Uterus (tissue), 4 donors: ENCODE measurements around the gene AASS. TPM values are rescaled to one million over a fixed set of nuclear protein-coding genes. Genes with fewer than 3 reads are reported as not detected.

Source experiments
- DNase-seq, 2 donors: peaks; one replicate each; pipeline ENCODE4 v3.0.0-alpha.2; 2019 to 2020
- H3K27ac ChIP-seq, 2 donors: fragments of 200-600 bp; sonication (generic); 1 replicate in 1 of 2; 2 replicates in 1 of 2; pipeline ENCODE4 v1.5.1; 2016 to 2018
- H3K27me3 ChIP-seq, 2 donors: fragments of 200-600 bp; sonication (generic); one replicate each; pipeline ENCODE4 v1.5.1; 2018 to 2019; ENCODE audit warnings: control low read depth in 1 of 2
- H3K36me3 ChIP-seq, 2 donors: fragments of 200-600 bp; sonication (generic); one replicate each; pipeline ENCODE4 v1.5.1; 2019; ENCODE audit warnings: control low read depth in 1 of 2
- H3K4me1 ChIP-seq, 2 donors: fragments of 200-600 bp; sonication (generic); one replicate each; pipeline ENCODE4 v1.5.1; 2018 to 2019; ENCODE audit warnings: control low read depth in 1 of 2
- H3K4me3 ChIP-seq, 2 donors: fragments of 200-600 bp; sonication (generic); 1 replicate in 1 of 2; 2 replicates in 1 of 2; pipeline ENCODE4 v1.5.1; 2018 to 2019; ENCODE audit warnings: mild to moderate bottlenecking in 1 of 2
- H3K9me3 ChIP-seq, 2 donors: fragments of 200-600 bp; sonication (generic); one replicate each; pipeline ENCODE4 v1.5.1; 2019; ENCODE audit warnings: control low read depth in 1 of 2
- CTCF ChIP-seq, 4 experiments: fragments of 200-600 bp in 2 of 4; fragments of 450-650 bp in 2 of 4; sonication (generic) in 2 of 4; IDR thresholded peaks; one replicate each; pipeline ENCODE4 v1.5.1; 2016 to 2019; ENCODE audit warnings: antibody characterized with exemption in 4 of 4, mild to moderate bottlenecking in 2 of 4, moderate library complexity in 1 of 4
- POLR2A ChIP-seq, 2 donors: fragments of 450-650 bp; IDR thresholded peaks; one replicate each; pipeline ENCODE4 v1.6.1; 2016; ENCODE audit warnings: antibody characterized with exemption in 2 of 2, mild to moderate bottlenecking in 1 of 2, moderate library complexity in 1 of 2
- intact Hi-C: fragments of 100-400 bp; cut with DNase I; formaldehyde crosslinking; loops from one replicate; pipeline ENCODE4 v1.15.1; 2023; ENCODE audit warnings: low total_unique reads
- small RNA-seq: library from RNA; depleted of rRNA; stranded (forward); fragments of <200 nt; gene quantifications from one replicate; pipeline ENCODE3, GENCODE V24; 2016
- total RNA-seq, 4 donors: library from RNA; depleted of rRNA in 3 of 4; stranded (reverse); fragments of >200 nt in 3 of 4; gene quantifications; one replicate each; pipeline versions ENCODE4 v1.1.0 to v1.2.4, GENCODE V29; 2014 to 2023
- donor health status: DM: yes; HTN: yes; CAD: no.

The AASS gene
- total RNA-seq, 4 donors from 2014 or later = 37.9 to 82.0 (median 63.8) TPM

- no peaks in the 10 kb centered on the region for H3K9me3 ChIP-seq
- DNase-seq = no peak
- no peaks in the 10 kb centered on the region for H3K27me3 ChIP-seq
- intact Hi-C loops = no loop called here
- TF ChIP-seq CTCF (IDR thresholded peaks at IDR 0.05) (no peak), POLR2A (IDR thresholded peaks at IDR 0.05) (no peak)
- H3K4me1 ChIP-seq = no peaks in the 10 kb centered on the region
- H3K4me3 ChIP-seq = no peak overlapping the region
- H3K36me3 ChIP-seq = no peaks in the 10 kb centered on the region
- H3K27ac ChIP-seq = no peak overlapping the region
These were observed 105.9 kb downstream of the AASS start for GRCh38 chr7:122038134-122038533.

GRCh38 chr7:122035876-122036275 is 108.2 kb downstream of the AASS start:
- Histone ChIP-seq H3K4me3 (no peak overlapping the region), H3K4me1 (no peaks in the 10 kb centered on the region), H3K27me3 (no peaks in the 10 kb centered on the region), H3K9me3 (no peaks in the 10 kb centered on the region), H3K27ac (no peak overlapping the region), H3K36me3 (no peaks in the 10 kb centered on the region)
- TF ChIP-seq POLR2A (IDR thresholded peaks at IDR 0.05) (no peak), CTCF (IDR thresholded peaks at IDR 0.05) (no peak)
- intact Hi-C loops = no loop called here
- no peak for DNase-seq

- H3K9me3 ChIP-seq = no peaks in the 10 kb centered on the region
- TF ChIP-seq POLR2A (IDR thresholded peaks at IDR 0.05) (no peak), CTCF (IDR thresholded peaks at IDR 0.05) (no peak)
- H3K36me3 ChIP-seq = no peaks in the 10 kb centered on the region
- no peak overlapping the region for H3K27ac ChIP-seq
- no peak overlapping the region for H3K4me3 ChIP-seq
- H3K4me1 ChIP-seq = no peaks in the 10 kb centered on the region
- H3K27me3 ChIP-seq = no peaks in the 10 kb centered on the region
- DNase-seq = no peak
- intact Hi-C loops = no loop called here
These were observed 110.4 kb downstream of the AASS start for GRCh38 chr7:122033641-122034040.

GRCh38 chr7:122027058-122027457 is 117.0 kb downstream of the AASS start:
- Histone ChIP-seq H3K27ac (no peak overlapping the region), H3K9me3 (no peaks in the 10 kb centered on the region), H3K4me3 (no peak overlapping the region), H3K4me1 (no peaks in the 10 kb centered on the region), H3K27me3 (no peaks in the 10 kb centered on the region), H3K36me3 (no peaks in the 10 kb centered on the region)
- TF ChIP-seq CTCF (IDR thresholded peaks at IDR 0.05) (no peak), POLR2A (IDR thresholded peaks at IDR 0.05) (no peak)
- intact Hi-C loops = no loop called here
- DNase-seq = no peak

Small RNA genes within 50 kb of the gene (small RNA-seq; reads per million reads assigned to genes)
- gene RNU7-154P = not detected

Other genes starting within 250 kb of the AASS start
- gene FEZF1, start 160.5 kb upstream of the AASS start, total RNA-seq = not detected